Skeletal muscle cell (primary cell): Measurements from ENCODE around the gene WNT9B.
"Not testable (repeated sequence)": the region's sequence is repeated elsewhere in the genome, so short reads cannot be mapped to it uniquely, and the experiment has no call there.

ENCODE experiments used
- DNase-seq: peaks from one replicate; pipeline ENCODE4 v3.0.0-alpha.2; 2010; ENCODE audit warnings: low read depth
- H3K4me3 ChIP-seq: 2 replicates; pipeline ENCODE4 v1.5.1; 2011; ENCODE audit warnings: low read depth, mild to moderate bottlenecking, control low read depth, low read length, moderate library complexity

Gene WNT9B

DNA sequence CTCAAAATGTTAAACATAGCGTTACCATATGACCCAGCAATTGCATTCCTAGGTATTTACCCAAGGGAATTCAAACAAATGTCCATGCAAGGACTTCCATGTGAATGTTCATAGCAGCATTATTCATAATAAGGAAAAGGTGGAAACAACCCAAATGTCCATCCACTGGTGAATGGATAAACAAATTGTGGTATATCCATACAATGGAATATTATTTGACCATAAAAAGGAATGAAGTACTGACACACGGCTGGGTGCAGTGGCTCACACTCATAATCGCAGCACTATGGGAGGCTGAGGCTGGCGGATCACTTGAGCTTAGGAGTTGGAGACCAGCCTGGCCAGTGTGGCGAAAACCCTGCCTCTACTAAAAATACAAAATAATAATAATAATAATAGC, 47.5 kb downstream of the WNT9B start:
- H3K4me3 ChIP-seq, result no peak overlapping the region
- no peak for DNase-seq

DNA sequence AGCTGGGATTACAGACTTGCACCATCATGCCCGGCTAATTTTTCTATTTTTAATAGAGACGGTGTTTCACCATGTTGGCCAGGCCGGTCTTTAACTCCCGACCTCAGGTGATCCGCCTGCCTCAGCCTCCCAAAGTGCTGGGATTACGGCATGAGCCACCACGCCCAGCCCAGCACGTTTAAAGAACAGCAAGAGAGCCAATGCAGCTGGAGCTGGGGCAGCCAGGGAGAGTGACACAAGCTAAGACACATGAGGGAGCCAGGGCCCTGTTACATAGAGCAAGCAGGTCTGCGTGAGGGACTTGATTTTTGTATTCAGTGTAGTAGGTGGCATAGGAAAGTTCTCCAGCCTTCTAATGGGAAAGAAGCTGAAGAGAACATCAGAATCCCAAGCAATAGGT, 49.9 kb downstream of the WNT9B start:
- DNase-seq, result no peak
- no peak overlapping the region for H3K4me3 ChIP-seq

DNA sequence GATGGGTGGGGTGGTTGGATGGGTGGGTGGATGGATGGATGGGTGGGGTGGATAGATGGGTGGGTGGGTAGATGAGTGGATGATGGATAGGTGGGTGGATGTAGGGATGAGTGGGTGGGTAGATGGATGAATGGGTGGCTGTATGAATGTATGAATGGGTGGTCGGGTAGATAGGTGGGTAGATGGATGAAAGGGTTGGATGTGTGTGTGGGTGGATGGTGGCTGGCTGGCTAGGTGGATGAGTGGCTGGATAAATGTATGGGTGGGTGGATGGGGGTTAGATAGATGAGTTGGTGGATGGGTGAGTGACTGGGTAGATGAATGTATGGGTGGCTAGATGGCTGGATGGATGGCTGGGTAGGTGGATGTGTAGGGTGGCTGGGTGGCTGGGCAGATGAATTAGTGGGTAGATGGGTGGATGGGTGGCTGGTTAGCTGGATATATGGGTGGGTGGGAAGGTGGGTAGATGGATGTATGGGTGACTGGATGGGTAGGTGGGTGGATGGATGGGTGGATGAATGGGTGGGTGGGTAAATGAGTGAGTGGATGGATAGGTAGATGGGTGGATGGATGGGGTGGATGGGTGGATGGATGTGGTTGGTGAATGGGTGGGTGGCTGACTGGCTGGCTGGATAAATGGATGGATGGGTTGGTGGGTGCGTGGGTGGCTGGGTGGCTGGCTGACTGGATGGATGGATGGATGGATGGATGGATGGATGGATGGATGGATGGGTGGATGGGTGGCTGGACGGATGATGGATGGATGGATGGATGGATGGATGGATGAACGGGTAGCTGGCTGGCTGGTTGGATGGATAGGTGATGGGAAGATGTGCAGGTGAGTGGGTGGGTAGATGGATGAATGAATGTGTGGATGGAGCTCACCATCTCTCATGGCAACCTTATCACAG, 52.6 kb downstream of the WNT9B start:
- H3K4me3 ChIP-seq, result no peak overlapping the region
- DNase-seq, result no peak

DNA sequence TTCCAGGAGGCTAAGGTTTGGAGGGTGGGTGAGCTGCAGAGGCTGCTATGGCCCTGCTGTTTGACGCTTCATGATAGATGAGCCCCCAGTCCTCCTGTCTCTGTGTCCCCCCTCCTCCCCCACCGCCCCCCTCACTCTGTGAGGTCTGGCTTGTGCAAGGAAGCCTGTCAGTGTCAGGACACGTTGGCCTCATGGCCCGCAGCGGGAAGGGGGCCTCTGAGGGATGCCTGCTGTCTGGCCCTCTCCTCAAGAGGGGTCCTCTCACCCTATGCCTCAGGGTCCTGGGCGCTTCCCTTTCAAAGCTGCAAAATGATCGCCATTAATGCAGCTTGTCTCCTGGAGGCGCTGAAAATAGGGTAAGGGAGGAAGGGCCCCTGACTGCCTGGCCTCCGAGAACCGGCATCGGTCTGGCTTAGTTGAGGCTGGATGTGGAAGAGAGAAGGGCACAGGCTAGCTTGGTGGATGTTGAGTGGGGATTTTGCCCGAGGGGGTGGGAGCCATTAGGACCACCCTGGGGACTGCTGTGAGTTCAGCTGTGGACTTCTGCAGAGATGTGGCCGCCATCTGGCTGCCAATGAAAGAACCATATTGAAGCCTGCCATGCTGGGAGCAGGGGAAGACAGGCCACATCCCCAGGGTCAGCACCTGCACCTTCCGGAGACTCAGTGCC, 56.8 kb downstream of the WNT9B start:
- DNase-seq, result no peak
- no peak overlapping the region for H3K4me3 ChIP-seq

DNA sequence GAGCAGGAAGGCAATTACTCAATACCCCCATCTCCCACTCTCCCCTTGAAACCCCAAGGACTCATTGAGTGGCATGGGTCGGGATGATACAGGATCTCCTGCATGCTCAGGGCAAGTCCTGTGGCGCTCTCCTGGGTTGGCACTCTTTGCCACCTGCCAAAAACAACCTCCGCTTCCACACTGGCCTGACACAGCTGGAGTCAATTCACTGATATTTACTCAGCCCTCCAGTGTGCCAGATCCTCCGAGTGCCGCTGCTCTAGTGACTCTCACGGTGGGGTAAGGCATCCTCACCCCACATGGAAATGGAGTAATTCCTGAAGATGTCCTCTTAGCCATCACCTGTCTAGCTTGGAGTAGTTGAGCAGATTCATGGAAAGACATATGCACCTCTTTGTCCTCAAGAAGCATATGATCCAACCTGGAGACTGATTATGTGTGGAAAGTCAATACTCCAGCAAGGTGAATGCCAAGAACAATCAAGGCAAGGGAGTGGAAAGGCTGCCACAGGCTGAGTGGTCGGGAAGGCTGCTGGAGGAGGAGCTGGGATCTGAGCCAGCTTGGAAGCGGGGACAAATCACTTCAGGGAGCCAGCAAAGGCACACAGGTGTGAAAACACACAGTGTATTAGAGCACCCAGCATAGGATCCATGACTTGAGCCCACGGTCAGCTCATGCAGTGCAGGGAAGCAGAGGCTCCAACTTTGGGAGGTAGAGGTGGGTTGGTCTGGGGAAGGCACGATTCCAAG, 59.0 kb downstream of the WNT9B start:
- no peak for DNase-seq
- H3K4me3 ChIP-seq, result no peak overlapping the region

DNA sequence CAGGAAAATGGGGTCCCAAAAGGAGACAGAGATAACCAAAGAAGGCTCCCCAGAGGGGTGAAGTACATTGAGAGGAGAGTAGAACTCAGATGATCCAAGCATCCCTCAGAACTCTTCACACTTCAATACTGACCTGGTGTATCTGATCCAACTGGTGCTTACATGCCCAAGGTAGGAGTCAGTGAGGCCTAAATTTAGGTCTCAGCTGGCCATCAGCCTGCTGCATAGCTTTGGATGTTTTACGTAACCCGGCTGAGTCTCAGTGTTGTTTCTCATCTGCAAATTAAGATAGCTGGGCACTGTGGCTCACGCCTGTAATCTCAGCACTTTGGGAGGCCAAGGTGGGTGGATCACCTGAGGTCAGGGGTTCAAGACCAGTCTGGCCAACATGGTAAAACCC, 59.9 kb downstream of the WNT9B start:
- H3K4me3 ChIP-seq, result no peak overlapping the region
- DNase-seq, result no peak

DNA sequence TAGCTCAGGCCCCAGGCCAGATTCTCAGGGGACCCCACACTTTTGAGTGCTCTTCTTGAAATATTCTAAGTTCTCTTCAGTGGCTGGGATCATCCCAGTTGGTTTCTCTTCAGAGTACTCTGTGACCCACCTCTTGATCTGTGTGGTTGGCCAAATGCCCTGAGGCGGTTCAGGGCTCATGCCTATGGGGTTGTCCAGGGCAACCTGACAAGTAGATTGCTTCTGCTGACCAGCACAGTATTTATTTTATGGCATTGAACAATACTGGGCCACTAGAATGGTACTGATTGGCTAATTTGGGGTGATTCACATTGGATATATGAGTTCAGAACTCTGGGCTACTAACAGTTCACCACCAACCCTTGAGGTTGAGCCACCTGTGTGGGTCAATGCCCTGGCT, 64.2 kb downstream of the WNT9B start:
- DNase-seq, result no peak
- no peak overlapping the region for H3K4me3 ChIP-seq

DNA sequence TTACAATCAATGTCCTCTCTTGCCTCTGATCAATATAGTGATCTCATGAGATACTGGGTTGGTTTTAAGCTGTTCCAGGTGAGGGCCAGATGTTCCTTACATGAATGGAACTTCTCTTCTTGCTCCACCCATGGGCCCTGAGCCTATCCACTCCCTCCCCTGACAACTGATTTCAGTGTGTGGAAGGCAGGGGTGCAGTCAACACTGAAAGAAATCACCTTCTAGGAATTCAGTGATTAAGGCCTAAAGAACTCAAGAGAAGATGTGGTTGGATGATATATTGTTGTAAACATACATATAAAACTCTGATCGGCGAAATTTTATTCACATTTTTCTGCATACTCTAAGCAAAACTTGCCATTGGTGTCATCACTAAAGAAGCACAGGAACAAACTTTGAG, 64.8 kb downstream of the WNT9B start:
- H3K4me3 ChIP-seq, result no peak overlapping the region
- no peak for DNase-seq

DNA sequence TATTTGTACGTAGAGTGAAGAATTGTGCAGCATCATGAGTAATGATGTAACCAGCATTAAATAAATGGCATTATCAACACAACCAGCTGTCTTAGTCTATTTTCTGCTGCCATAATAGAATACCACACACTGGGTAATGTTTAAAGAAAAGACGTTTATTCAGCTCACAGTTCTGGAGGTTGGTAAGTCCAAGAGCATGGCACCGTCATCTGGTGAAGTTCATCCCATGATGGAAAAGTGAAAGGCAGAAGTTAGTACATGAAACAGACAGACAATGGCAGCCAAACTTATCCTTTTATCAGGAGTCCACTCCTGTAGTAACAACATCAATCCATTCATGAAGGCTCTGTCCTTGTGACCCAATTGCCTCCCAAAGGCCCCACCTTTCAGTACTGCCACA, 65.2 kb downstream of the WNT9B start:
- no peak for DNase-seq
- H3K4me3 ChIP-seq, result no peak overlapping the region

DNA sequence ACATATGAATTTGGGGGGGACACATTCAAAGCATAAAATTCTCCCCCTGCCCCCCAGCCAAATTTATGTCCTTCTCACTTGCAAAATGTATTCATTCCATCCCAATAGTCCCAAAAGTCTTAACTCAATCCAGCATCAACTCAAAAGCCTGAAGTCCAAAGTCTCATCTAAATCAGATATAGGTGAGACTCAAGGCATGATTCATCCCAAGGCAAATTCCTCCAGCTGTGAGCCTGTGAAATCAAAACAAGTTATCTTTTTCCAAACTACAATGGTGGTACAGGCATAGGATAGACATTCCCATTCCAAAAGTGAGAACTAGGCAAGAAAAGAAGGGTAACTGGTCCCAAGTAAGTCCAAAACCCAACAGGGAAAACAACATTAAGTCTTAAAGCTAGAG, 65.7 kb downstream of the WNT9B start:
- no peak for DNase-seq

DNA sequence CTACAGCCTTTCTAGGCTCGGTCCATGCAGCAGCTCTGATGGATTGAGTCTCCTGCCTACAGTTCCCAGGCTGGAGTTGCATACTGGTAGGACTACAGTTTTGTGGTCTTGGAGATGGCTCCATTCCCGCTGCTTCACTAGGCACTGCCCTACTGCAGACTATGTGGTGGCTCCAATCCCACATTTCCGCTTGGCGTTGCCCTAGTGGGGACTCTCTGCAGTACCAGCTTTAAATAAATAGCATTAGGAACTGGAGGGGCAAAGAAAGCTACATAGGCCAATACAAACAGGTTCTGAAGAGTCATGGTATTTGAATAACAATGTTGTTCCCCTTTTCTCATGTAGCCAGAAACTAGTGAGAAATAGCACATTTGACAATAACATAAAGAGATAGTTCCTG, 66.1 kb downstream of the WNT9B start:
- H3K4me3 ChIP-seq, result no peak overlapping the region
- DNase-seq, result no peak

More for the DNA sequence above, 65.7 kb downstream of the WNT9B start:
- H3K4me3 ChIP-seq, result no peak overlapping the region

DNA sequence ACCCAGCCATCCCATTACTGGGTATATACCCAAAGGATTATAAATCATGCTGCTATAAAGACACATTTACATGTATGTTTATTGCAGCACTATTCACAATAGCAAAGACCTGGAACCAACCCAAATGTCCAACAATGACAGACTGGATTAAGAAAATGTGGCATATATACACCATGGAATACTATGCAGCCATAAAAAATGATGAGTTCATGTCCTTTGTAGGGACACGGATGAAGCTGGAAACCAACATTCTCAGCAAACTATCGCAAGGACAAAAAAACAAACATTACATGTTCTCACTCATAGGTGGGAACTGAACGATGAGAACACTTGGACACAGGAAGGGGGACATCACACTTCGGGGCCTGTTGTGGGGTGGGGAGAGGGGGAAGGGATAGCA, 70.6 kb downstream of the WNT9B start:
- DNase-seq, result not testable (repeated sequence)
- peak overlapping the region; percentile 99 for H3K4me3 ChIP-seq

DNA sequence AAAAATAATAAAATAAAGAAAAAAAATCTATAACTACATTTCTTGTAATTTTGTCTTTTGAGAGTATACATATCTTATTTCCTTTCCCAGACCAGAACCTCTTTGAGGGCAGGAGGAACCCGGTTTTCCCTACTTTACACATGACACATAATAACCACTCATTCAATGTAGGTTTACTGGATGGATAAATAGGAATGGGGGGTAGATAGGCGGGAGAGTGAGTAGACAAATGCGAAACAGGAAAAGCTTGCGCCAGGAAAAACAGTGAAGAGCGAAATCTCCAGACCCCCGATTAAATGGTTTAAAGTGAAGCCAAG, 71.1 kb downstream of the WNT9B start:
- H3K4me3 ChIP-seq, result peak overlapping the region; percentile 99
- no peak for DNase-seq

DNA sequence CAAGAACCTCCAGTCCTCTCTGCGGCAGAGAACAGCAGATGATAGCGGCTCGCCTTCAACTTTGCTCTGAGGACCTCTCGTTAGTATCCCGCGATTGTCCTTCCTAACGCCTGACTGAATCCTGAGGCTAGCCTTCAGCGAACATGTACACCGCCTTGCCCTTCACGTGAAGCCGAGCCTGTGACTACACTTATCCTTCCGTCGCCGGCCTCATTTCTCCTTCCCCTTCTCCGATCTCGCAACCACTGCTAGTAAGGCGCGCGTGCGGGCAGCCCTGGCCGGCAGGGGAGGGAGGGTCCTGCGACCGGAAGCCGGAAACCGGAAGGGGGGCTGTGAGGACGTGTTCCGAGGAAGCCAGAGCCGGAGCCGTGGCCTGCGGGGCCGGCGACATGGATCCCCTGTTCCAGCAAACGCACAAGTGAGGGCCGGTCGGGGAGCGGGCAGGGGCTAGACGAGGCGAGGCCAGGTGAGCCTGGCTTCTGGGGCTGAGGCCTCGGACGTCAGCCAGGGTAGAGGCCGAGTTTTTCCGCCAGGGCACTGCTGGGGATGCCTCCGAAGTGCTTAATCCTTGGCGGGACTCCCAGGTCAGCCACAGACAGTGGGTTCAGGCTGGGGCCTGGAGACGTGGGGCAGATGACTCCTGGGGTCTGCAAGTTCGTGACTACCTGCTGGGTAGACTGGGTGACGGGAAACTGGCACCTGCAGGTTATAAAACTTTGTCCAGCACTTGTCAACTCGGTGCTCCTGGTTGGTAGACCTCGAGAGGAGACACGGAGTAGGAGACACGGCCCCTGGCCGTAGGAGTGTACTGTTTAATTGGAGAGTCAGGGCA, 71.6 kb downstream of the WNT9B start, which contains the start of gene GOSR2:
GOSR2 (plus strand) TSS at position 357 of the 832 bp plus-strand sequence; CDS start at position 390, 33 bp downstream.
- DNase-seq, result peak; percentile 64
- H3K4me3 ChIP-seq, result peak within 1 kb of the TSS; percentile 99

DNA sequence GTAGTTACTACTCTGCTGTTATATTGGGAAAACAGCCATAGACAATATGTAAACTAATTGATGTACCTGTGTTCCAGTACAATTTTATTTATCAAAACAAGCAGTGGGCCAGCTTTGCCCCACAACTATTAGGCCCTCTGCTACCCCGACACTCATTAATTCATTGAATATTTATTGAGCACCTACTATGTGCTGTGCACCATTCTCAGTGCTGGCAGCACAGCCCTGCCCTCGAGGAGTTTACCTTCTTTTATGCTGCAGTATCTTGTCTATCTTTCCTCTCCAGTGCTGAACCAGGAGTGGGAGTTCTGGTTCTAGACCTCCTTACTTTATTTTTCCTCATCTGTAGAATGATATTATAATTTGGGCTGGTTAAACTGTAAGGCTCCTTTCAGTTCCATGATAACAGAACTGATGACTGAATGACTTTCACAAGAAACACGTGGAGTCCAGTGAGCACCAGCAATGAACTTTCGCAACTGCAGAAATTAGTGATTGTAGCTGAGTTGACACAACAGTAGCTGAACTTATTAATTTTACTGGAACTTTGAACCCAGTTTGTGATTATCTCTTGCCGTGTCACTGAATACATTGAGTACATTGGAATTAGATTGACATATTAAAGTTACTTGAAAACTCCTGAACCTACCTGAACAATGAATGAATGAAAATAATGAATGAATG, 73.9 kb downstream of the WNT9B start:
- DNase-seq, result no peak
- H3K4me3 ChIP-seq, result no peak overlapping the region

DNA sequence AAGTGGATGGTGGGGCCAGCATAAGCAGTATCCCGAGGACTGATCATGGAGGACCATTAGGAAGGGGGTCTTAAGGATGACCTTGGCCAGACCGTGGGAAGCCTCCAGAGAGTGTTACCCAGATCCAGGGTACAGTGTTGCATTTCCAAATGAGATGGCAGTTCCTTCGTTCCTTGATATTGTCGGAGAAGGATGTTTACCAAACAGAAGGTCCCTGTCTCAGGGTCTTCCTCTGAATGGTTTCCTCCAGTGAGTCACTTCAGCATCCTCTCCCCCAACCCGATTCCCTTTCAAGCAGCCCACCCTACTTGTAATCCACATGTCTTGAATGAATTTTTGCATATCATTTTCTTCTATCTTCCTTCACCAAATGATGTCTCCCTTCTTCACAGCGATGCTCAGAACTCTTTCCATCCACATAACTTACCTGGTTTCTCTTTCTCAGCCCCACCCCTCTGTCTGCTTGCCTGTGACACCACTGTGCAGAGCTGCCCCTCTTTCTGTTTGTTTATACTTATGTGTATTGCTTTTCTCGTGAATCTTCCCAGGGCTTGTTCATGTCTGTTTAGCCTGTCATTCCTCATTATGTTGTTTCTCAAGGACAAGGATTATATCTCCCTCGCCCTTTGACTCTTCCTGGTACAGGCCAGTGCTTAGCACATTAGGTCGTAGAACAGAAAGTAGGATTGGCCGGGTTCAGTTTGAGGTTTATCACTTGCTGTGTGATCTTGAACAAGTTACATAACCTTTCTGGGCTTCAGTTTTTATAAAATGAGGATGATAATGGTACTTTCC, 77.3 kb downstream of the WNT9B start:
- H3K4me3 ChIP-seq, result no peak overlapping the region
- DNase-seq, result no peak

DNA sequence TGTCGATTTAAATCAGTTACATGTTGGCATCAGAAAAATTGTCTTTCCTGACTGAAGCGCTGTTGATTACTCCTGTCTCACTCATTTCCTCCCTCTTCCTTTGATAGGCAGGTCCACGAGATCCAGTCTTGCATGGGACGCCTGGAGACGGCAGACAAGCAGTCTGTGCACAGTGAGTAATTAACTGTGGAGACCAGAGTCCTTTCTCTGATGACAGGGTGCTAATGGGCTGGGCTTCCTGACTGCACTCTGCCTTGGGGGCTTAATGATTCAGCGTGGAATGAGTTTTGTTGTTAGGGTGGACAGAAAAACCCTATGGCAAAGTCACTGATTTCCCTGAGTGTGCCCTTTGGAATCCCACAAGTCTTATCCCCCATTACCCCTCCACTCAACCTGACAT, 78.0 kb downstream of the WNT9B start:
- H3K4me3 ChIP-seq, result no peak overlapping the region
- DNase-seq, result no peak

DNA sequence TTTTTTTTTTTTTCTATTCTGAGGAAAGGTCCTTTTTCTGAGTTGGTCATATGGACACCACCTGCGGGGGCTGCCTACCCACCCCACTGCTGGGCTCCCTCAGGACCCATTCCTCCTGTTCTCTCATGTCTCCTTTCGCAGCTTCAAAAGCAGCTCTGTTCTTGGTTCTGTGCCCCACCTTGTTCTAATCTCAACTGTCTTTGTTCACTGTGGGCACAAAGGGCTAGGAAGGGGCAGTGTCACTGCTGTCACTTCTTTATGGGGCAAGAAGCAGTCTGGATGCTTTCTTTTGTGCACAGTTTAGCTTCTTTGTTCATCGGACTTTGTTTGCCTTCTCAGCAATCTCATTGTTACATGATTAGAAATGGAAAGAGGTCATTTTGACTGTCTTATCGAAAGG, 78.7 kb downstream of the WNT9B start:
- no peak overlapping the region for H3K4me3 ChIP-seq
- no peak for DNase-seq
